ENCODE measurements around the gene MRPL58. TPM values are rescaled to one million over a fixed set of nuclear protein-coding genes. Genes with fewer than 3 reads are reported as not detected.
"Not testable (repeated sequence)": the region's sequence is repeated elsewhere in the genome, so short reads cannot be mapped to it uniquely, and the experiment has no call there.

MRPL58 gene
- total RNA-seq, 4 donors from 2014 or later = 97.9 to 141 (median 107) TPM

- intact Hi-C loops (cut with DNase I; ENCODE audit: low total_unique reads) (loop anchor here (1.0 kb wide), 1 partner anchor 22 kb away; the partner anchor contains the start of gene MRPL58), in situ Hi-C loops (cut with MboI; ENCODE audit: low sequenced_read_pairs in 4 of 4) (no loop called here)
Measured at GRCh38 chr17:75034236-75034908, 21.9 kb downstream of the MRPL58 start.

GRCh38 chr17:75036643-75037268, 24.3 kb downstream of the MRPL58 start:
- intact Hi-C loops (cut with DNase I; ENCODE audit: low total_unique reads) (no loop called here), in situ Hi-C loops (cut with MboI; ENCODE audit: low sequenced_read_pairs in 4 of 4) (no loop called here)
- Histone ChIP-seq H3K4me3 (peak overlapping the region in 2 of 4 donors; percentile 1 to 16), H3K9me3 (no peaks in the 10 kb centered on the region), H3K36me3 (peaks cover 0 to 38% of the 10 kb centered on the region in 2 donors), H3K27ac (peak overlapping the region; percentile 79 to 88 (median 85)), H3K4me1 (peaks cover 11 to 25% of the 10 kb centered on the region in 2 donors), H3K27me3 (no peaks in the 10 kb centered on the region)
- peak; percentile 66 to 84 for DNase-seq
- peak; percentile 35 to 46 for ATAC-seq
- TF ChIP-seq CTCF (IDR thresholded peaks at IDR 0.05 in 4 of 5, conservative IDR thresholded peaks at IDR 0.05 in 1 of 5) (no peak), POLR2A (IDR thresholded peaks at IDR 0.05) (no peak)

More at GRCh38 chr17:75034236-75034908, 21.9 kb downstream of the MRPL58 start:
- no peaks in the 10 kb centered on the region for H3K27me3 ChIP-seq
- TF ChIP-seq POLR2A (IDR thresholded peaks at IDR 0.05) = no peak
- TF ChIP-seq CTCF (IDR thresholded peaks at IDR 0.05 in 4 of 5, conservative IDR thresholded peaks at IDR 0.05 in 1 of 5) = peak in 1 of 5 experiments; percentile 14
- peaks cover 11 to 25% of the 10 kb centered on the region in 2 donors for H3K4me1 ChIP-seq
- peak overlapping the region; percentile 79 to 88 (median 85) for H3K27ac ChIP-seq
- H3K4me3 ChIP-seq = peak overlapping the region; percentile 68 to 81 (median 74)
- no peaks in the 10 kb centered on the region for H3K9me3 ChIP-seq
- H3K36me3 ChIP-seq = peaks cover 0 to 14% of the 10 kb centered on the region in 2 donors
- DNase-seq (peak; percentile 58 to 77), ATAC-seq (peak; percentile 64 to 68)

GRCh38 chr17:75039238-75039637, 26.8 kb downstream of the MRPL58 start:
- intact Hi-C loops (cut with DNase I; ENCODE audit: low total_unique reads) (no loop called here), in situ Hi-C loops (cut with MboI; ENCODE audit: low sequenced_read_pairs in 4 of 4) (no loop called here)
- ATAC-seq = no peak
- no peak for DNase-seq
- Histone ChIP-seq H3K36me3 (peaks cover 0 to 44% of the 10 kb centered on the region in 2 donors), H3K9me3 (no peaks in the 10 kb centered on the region), H3K27ac (no peak overlapping the region), H3K4me3 (no peak overlapping the region), H3K4me1 (peaks cover 7 to 10% of the 10 kb centered on the region in 2 donors), H3K27me3 (no peaks in the 10 kb centered on the region)
- no peak for TF ChIP-seq CTCF (IDR thresholded peaks at IDR 0.05 in 4 of 5, conservative IDR thresholded peaks at IDR 0.05 in 1 of 5)
- TF ChIP-seq POLR2A (IDR thresholded peaks at IDR 0.05) = no peak

GRCh38 chr17:75041656-75042280, 29.3 kb downstream of the MRPL58 start:
- no peak for TF ChIP-seq POLR2A (IDR thresholded peaks at IDR 0.05)
- no peak for TF ChIP-seq CTCF (IDR thresholded peaks at IDR 0.05 in 4 of 5, conservative IDR thresholded peaks at IDR 0.05 in 1 of 5)
- intact Hi-C loops (cut with DNase I; ENCODE audit: low total_unique reads) (no loop called here), in situ Hi-C loops (cut with MboI; ENCODE audit: low sequenced_read_pairs in 4 of 4) (no loop called here)
- Histone ChIP-seq H3K4me3 (no peak overlapping the region), H3K27ac (no peak overlapping the region), H3K27me3 (no peaks in the 10 kb centered on the region), H3K36me3 (peaks cover 0 to 44% of the 10 kb centered on the region in 2 donors), H3K9me3 (no peaks in the 10 kb centered on the region), H3K4me1 (peaks cover 10 to 11% of the 10 kb centered on the region in 2 donors)
- ATAC-seq = no peak
- DNase-seq = no peak

DNA sequence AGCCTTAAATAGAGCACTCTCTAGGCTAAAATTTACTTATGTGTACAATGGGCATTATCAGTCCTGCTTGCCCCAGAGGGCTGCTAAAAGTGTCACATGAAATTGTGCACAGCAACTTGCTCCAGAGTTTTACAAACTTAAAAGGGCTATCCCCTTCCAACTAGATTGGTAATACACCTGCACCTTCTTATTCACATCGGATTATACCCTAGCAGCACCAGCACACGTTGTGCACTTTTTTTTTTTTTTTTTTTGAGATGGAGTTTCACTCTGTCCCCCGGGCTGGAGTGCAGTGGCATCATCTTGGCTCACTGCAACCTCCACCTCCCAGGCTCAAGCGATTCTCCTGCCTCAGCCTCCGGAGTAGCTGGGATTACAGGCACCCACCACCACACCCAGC, 31.3 kb downstream of the MRPL58 start:
- peaks cover 0 to 36% of the 10 kb centered on the region in 2 donors for H3K36me3 ChIP-seq
- H3K27me3 ChIP-seq; ATAC-seq; DNase-seq; H3K27ac ChIP-seq; H3K9me3 ChIP-seq; intact Hi-C loops (cut with DNase I; ENCODE audit: low total_unique reads); H3K4me3 ChIP-seq; in situ Hi-C loops (cut with MboI; ENCODE audit: low sequenced_read_pairs in 4 of 4): not testable (repeated sequence)
- peaks cover 21 to 22% of the 10 kb centered on the region in 2 donors for H3K4me1 ChIP-seq

Measured in gastrocnemius medialis (tissue), 4 donors.